RPMI8226 (cell line): ENCODE measurements around the gene DST.

Experiments
- DNase-seq: peaks from one replicate; pipeline ENCODE4 v3.0.0-alpha.2; 2015

The DST gene

GRCh38 chr6:56532766-56533551 is 109.7 kb downstream of the DST start:
- DNase-seq, result no peak

GRCh38 chr6:56531839-56532595 is 110.7 kb downstream of the DST start:
- no peak for DNase-seq

- no peak for DNase-seq
Observed at GRCh38 chr6:56529594-56530191, 113.0 kb downstream of the DST start.

GRCh38 chr6:56528412-56528841 is 114.3 kb downstream of the DST start:
- DNase-seq, result no peak

GRCh38 chr6:56527934-56528333 is 114.8 kb downstream of the DST start:
- no peak for DNase-seq

- DNase-seq, result no peak
Observed at GRCh38 chr6:56526860-56527544, 115.7 kb downstream of the DST start.

- DNase-seq, result no peak
Observed at GRCh38 chr6:56525974-56526789, 116.5 kb downstream of the DST start.

- DNase-seq, result no peak
Observed at GRCh38 chr6:56524891-56525703, 117.6 kb downstream of the DST start.

GRCh38 chr6:56522495-56523270 is 120.0 kb downstream of the DST start:
- DNase-seq, result no peak

GRCh38 chr6:56521976-56522375 is 120.7 kb downstream of the DST start:
- no peak for DNase-seq

GRCh38 chr6:56521454-56521853 is 121.2 kb downstream of the DST start:
- DNase-seq, result no peak

GRCh38 chr6:56520218-56520617 is 122.5 kb downstream of the DST start:
- no peak for DNase-seq

- DNase-seq, result no peak
Observed at GRCh38 chr6:56518995-56519767, 123.5 kb downstream of the DST start.

GRCh38 chr6:56517155-56517745 is 125.4 kb downstream of the DST start:
- no peak for DNase-seq

GRCh38 chr6:56516003-56516402 is 126.7 kb downstream of the DST start:
- no peak for DNase-seq

- DNase-seq, result no peak
Observed at GRCh38 chr6:56515081-56515905, 127.4 kb downstream of the DST start.

- DNase-seq, result no peak
Observed at GRCh38 chr6:56514395-56514794, 128.3 kb downstream of the DST start.

- no peak for DNase-seq
Observed at GRCh38 chr6:56513631-56514030, 129.1 kb downstream of the DST start.
